ENCODE data around the gene MED29. TPM values are rescaled to one million over a fixed set of nuclear protein-coding genes. Genes with fewer than 3 reads are reported as not detected.

The MED29 gene
- polyA plus RNA-seq, 2 of the 4 experiments (the other 2 are of a cell fraction), result 47.7 to 57.5 TPM

GRCh38 chr19:39384839-39385568 lies 6.2 kb upstream of the MED29 start:
- peak in 1 of 2 experiments; percentile 4; a peak in 1 of 6 replicates for ATAC-seq

DNA sequence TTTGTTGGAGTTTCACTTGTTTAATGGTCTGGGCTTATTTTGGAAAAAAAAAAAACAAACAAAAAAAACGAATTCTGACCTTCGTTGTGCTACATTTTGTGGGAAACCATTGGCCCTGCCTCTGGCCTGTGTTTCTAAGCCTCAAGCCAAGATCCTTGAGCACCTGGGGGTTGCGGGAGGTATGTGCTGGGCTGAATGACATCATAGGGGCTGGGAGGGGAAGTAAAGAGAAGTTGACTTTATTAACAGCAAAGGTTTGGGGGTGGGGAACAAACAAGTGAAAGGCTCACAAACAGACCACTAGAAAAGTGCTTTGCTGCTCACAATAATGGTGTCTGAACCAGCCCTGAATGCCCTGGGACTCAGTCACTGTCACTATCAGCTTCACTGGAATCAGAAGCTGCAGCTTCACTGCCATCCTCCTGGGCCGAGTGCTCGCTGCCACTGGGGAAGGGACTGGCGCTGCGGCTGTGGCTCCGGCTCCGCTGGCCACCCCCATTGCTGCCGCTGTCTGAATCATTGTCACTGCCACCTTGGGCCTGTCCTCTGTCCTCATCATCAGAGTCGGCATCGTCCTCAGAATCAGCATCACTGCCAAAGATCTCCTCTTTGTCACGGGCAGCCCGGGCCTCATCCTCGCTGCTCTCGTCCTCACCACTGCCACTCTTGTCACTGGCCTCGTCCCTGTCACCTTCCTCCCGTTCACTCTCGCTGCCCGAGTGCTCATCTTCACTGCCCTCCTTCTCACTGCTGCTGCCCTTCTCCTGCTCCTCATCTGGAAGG lies 5.4 kb upstream of the MED29 start:
- no peaks in the 10 kb centered on the region for H3K9me3 ChIP-seq
- ChIA-PET POLR2A (interaction anchor here (1.0 kb wide), 1 partner anchor 12 kb away, joined by 4 read pairs; no protein-coding TSS in a partner anchor), CTCF (interaction anchor here (0.6 to 5.4 kb wide), 8 partner anchors 8 to 881 kb away, joined by 3 to 50 read pairs (median 4); partner anchors contain the start of genes MRPS12, PLEKHG2 and SARS2)
- TF ChIP-seq HOXB5 (CRISPR knock-in tag; IDR thresholded peaks at IDR 0.05) (no peak), FOSL2 (IDR thresholded peaks at IDR 0.05) (no peak), FOSL2 (CRISPR knock-in tag; IDR thresholded peaks at IDR 0.05) (no peak), RAD21 (conservative IDR thresholded peaks at IDR 0.05 in 1 of 2, IDR thresholded peaks at IDR 0.05 in 1 of 2) (no peak), PBX3 (IDR thresholded peaks at IDR 0.05) (no peak)
- 90% methylated on average over 20 of the region's 20 CpGs for WGBS (ENCODE audit: missing lambda C conversion rate)
- DNase-seq (ENCODE audit: low read depth in 1 of 2, low spot score in 1 of 2), result no peak
- H3K4me3 ChIP-seq, result no peak overlapping the region
- no peak overlapping the region for H3K4me2 ChIP-seq
- peaks cover 8% of the 10 kb centered on the region; the same call in 2 of the 3 replicates for H3K4me1 ChIP-seq
- peak; percentile 90 for FAIRE-seq
- H3K27ac ChIP-seq, result no peak overlapping the region
- ATAC-seq, result no peak

More at GRCh38 chr19:39384839-39385568, 6.2 kb upstream of the MED29 start:
- CTCF ChIA-PET, result interaction anchor here (0.6 to 5.4 kb wide), 8 partner anchors 9 to 880 kb away, joined by 3 to 50 read pairs (median 4); partner anchors contain the start of genes MRPS12, PLEKHG2 and SARS2
- 75% methylated on average over 9 of the region's 9 CpGs for WGBS (ENCODE audit: missing lambda C conversion rate)
- DNase-seq (ENCODE audit: low read depth in 1 of 2, low spot score in 1 of 2) (no peak), FAIRE-seq (no peak)
- POLR2A ChIA-PET, result interaction anchor here (1.0 kb wide), 1 partner anchor 13 kb away, joined by 4 read pairs; no protein-coding TSS in a partner anchor
- TF ChIP-seq TFCP2L1 (CRISPR knock-in tag; IDR thresholded peaks at IDR 0.05) (peak; percentile 41; the same call in 1 of the 2 replicates), HOXA7 (CRISPR knock-in tag; IDR thresholded peaks at IDR 0.05) (peak; percentile 41; the same call in 1 of the 2 replicates), JUN (IDR thresholded peaks at IDR 0.05) (peak in 1 of 2 experiments; percentile 17; a peak in 1 of 5 replicates), EHF (CRISPR knock-in tag; IDR thresholded peaks at IDR 0.05) (no peak), POLR2AphosphoS2 (conservative IDR thresholded peaks at IDR 0.05; ENCODE audit: low read length) (peak; percentile 30; the same call in 1 of the 2 replicates)
- no peak overlapping the region for H3K27ac ChIP-seq
- H3K9me3 ChIP-seq, result no peaks in the 10 kb centered on the region
- no peak overlapping the region for H3K4me2 ChIP-seq
- H3K4me3 ChIP-seq, result no peak overlapping the region
- peaks cover 6% of the 10 kb centered on the region; the same call in 2 of the 3 replicates for H3K4me1 ChIP-seq

DNA sequence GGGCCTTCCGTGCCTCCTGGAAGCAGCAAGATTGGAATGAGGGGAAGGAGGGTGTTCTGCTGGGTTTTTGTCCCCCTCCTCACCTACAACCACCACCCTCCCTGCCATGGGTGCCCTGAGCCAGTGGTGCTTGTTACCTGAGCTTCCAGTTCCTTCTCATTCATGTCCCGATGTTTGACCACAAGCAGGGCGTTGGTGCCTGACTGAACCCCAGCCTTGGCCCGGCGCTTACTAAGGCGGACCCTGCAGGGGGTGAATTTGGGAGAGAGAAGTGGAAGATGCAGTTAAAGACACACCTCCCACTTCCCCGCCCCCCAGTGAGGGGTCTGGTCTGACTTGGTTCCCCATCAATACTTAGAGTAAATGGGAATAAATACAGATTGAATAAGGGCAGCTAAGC lies 4.6 kb upstream of the MED29 start:
- WGBS (ENCODE audit: missing lambda C conversion rate), result 92% methylated on average over 7 of the region's 7 CpGs
- Histone ChIP-seq H3K4me2 (no peak overlapping the region), H3K4me3 (no peak overlapping the region), H3K27ac (no peak overlapping the region), H3K4me1 (peaks cover 8% of the 10 kb centered on the region; the same call in 2 of the 3 replicates), H3K9me3 (no peaks in the 10 kb centered on the region)
- ATAC-seq (no peak), DNase-seq (ENCODE audit: low read depth in 1 of 2, low spot score in 1 of 2) (no peak), FAIRE-seq (no peak)
- CTCF ChIA-PET, result interaction anchor here (1.2 to 5.4 kb wide), 6 partner anchors 8 to 456 kb away, joined by 3 to 50 read pairs (median 4); partner anchors contain the start of genes MRPS12, PLEKHG2 and SARS2
- POLR2A ChIA-PET, result no interaction called here
- TF ChIP-seq SMC3 (IDR thresholded peaks at IDR 0.05) (no peak), FOSB (CRISPR knock-in tag; IDR thresholded peaks at IDR 0.05) (no peak), GATA3 (IDR thresholded peaks at IDR 0.05; ENCODE audit: borderline replicate concordance) (no peak), EHMT2 (IDR thresholded peaks at IDR 0.05; ENCODE audit: low read depth) (no peak), HOXA7 (CRISPR knock-in tag; IDR thresholded peaks at IDR 0.05) (no peak), JUNB (IDR thresholded peaks at IDR 0.05) (no peak), MAFK (IDR thresholded peaks at IDR 0.05; ENCODE audit: partially characterized antibody) (no peak), ZNF302 (CRISPR knock-in tag; IDR thresholded peaks at IDR 0.05) (no peak), HEYL (CRISPR knock-in tag; IDR thresholded peaks at IDR 0.05) (no peak)
- TF ChIP-seq, protein P1, sequence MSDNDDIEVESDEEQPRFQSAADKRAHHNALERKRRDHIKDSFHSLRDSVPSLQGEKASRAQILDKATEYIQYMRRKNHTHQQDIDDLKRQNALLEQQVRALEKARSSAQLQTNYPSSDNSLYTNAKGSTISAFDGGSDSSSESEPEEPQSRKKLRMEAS (IDR thresholded peaks at IDR 0.05), result no peak
- TF ChIP-seq, protein P2, sequence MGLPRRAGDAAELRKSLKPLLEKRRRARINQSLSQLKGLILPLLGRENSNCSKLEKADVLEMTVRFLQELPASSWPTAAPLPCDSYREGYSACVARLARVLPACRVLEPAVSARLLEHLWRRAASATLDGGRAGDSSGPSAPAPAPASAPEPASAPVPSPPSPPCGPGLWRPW (IDR thresholded peaks at IDR 0.05), result no peak
